Fibroblast of pulmonary artery (primary cell): ENCODE data around the gene DHX30.
"Not testable (repeated sequence)": the region's sequence is repeated elsewhere in the genome, so short reads cannot be mapped to it uniquely, and the experiment has no call there.

Experiments
- DNase-seq: peaks from one replicate; pipeline ENCODE4 v3.0.0-alpha.2; 2010; ENCODE audit warnings: low read depth
- H3K4me3 ChIP-seq: replicated peaks from 2 replicates; pipeline ENCODE4 v1.5.1; 2011; ENCODE audit warnings: low read depth, mild to moderate bottlenecking, control low read depth, low read length, moderate library complexity
- CTCF ChIP-seq: IDR thresholded peaks from 2 replicates; pipeline ENCODE4 v1.5.1; 2011; ENCODE audit warnings: mild to moderate bottlenecking, control low read depth, low read length, inconsistent platforms; ENCODE audit errors: missing control alignments

The DHX30 gene

GRCh38 chr3:47874438-47874837 lies 71.5 kb downstream of the DHX30 start:
- no peak overlapping the region for H3K4me3 ChIP-seq
- no peak for TF ChIP-seq CTCF
- DNase-seq = no peak

DNA sequence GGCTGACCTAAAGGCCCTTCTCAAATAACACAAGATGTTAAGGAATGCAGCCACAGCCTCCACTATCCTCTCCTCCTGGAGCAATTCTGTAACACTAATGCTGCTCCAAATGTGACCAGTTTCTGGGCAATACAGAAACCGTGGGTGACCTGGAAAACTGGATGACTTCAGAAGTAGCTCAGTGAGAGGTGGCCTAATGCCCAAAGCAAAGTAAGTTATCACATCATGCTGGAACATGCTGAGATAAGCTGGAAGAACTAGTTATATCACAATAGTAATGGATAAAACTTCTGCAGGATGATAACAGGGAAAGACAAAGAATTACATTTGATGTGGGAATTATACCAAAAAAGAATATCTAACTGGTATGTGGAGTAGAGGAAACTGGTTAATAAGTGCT lies 72.0 kb downstream of the DHX30 start:
- no peak for TF ChIP-seq CTCF
- H3K4me3 ChIP-seq = no peak overlapping the region
- no peak for DNase-seq

DNA sequence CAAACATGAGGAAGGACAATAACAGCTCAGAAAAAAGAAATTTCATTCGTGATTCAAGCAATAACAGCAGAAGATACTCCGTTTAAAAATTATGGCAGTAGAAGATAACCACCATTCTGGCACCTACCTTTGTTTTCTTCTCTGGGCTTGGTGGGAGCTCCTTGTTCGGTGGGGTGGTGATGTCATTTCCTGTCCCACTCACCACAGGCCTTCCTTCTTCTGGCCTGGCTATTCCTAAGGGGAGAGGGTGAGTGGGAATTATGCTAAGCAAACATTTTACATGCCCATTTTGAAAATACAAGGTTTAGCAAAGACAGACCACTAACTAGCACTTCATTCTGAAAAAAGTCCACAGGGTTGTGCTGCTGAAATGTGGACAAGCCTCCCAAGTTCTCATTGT lies 74.4 kb downstream of the DHX30 start:
- DNase-seq = peak; percentile 31
- no peak for TF ChIP-seq CTCF
- H3K4me3 ChIP-seq = no peak overlapping the region

GRCh38 chr3:47877719-47878118 lies 74.8 kb downstream of the DHX30 start:
- no peak overlapping the region for H3K4me3 ChIP-seq
- no peak for TF ChIP-seq CTCF
- no peak for DNase-seq

- DNase-seq = no peak
- no peak overlapping the region for H3K4me3 ChIP-seq
- no peak for TF ChIP-seq CTCF
Measured at GRCh38 chr3:47882338-47882737, 79.4 kb downstream of the DHX30 start.

GRCh38 chr3:47884603-47885002 lies 81.7 kb downstream of the DHX30 start:
- no peak for DNase-seq
- no peak for TF ChIP-seq CTCF
- no peak overlapping the region for H3K4me3 ChIP-seq

DNA sequence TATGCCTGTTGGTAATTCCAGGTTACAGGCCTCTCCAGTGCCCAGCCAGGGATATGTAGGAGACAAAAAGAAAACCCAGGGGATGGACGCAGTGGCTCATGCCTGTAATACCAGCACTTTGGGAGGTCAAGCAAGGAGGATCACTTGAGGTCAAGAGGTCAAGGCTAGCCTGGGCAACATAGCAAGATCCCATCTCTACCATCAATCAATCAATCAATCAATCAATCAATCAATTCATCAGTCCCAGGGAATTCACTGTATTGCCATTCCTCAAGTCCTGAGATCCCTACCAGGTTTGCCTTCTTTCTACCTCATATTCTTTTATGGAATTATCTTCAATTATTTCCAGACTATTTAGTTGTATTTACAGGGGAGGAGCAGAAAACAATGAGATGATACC lies 82.2 kb downstream of the DHX30 start:
- no peak for DNase-seq
- no peak for TF ChIP-seq CTCF
- H3K4me3 ChIP-seq = no peak overlapping the region

DNA sequence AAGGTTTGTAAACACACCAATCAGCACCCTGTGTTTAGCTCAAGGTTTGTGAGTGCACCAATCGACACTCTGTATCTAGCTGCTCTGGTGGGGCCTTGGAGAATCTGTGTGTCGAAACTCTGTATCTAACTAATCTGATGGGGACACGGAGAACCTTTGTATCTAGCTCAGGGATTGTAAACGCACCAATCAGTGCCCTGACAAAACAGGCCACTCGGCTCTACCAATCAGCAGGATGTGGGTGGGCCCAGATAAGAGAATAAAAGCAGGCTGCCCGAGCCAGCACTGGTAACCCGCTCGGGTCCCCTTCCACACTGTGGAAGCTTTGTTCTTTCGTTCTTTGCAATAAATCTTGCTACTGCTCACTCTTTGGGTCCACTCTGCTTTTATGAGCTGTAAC lies 85.1 kb downstream of the DHX30 start:
- H3K4me3 ChIP-seq, DNase-seq: not testable (repeated sequence)
